Measurements from ENCODE around the gene MNAT1. TPM values are rescaled to one million over a fixed set of nuclear protein-coding genes. Genes with fewer than 3 reads are reported as not detected.

MNAT1 gene
- polyA plus RNA-seq, 1 donor from 2014 or later = 104 TPM

DNA sequence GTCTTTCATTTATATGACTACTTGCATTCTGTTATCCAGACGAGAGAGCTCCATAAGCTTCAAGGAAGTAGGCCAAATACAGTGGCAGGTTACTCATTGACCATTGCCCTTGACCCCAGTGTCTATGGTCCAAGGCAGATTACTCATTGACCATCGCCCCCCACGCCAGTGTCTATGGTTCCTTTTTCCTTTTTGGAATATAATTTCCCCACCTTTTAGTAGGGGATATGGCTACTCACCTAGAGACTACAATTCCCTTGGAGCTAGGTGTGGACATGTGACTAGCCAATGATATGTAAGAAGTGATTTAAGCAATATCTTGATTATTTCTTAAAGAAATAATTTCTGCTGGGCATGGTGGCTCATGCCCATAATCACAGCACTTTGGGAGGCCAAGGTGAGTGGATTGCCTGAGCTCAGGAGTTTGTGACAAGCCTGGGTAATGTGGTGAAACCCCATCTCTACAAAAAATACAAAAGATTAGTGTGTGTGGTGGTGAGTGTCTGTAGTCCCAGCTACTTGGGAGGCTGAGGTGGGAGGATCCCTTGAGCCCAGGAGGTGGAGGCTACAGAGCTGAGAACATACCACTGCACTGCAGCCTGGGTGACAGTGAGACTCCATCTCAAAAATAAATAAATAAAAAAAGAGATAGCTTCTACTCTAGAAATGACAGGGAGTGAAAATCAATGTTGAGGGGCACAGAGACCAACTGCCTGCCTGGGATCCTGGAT is 43.0 kb upstream of the MNAT1 start:
- Histone ChIP-seq H3K27ac (ENCODE audit: low read length) (no peak overlapping the region), H3K36me3 (ENCODE audit: insufficient read depth, low read length) (no peaks in the 10 kb centered on the region), H3F3A (ENCODE audit: insufficient read depth, low read length, poor library complexity, severe bottlenecking) (no peaks in the 10 kb centered on the region), H3K9ac (ENCODE audit: low read length) (no peak overlapping the region), H3K79me2 (replicated peaks; ENCODE audit: insufficient read depth, low read length) (no peaks in the 10 kb centered on the region), H4K20me1 (ENCODE audit: insufficient read depth) (no peaks in the 10 kb centered on the region), H3K4me3 (ENCODE audit: low read length) (no peak overlapping the region), H2AFZ (ENCODE audit: low read depth, low read length) (no peak overlapping the region), H3K4me2 (ENCODE audit: low read length) (no peak overlapping the region), H3K9me2 (ENCODE audit: insufficient read depth, low read length) (no peaks in the 10 kb centered on the region), H3K9me3 (ENCODE audit: low read length) (no peaks in the 10 kb centered on the region), H3K27me3 (ENCODE audit: insufficient read depth, low read depth, low read length) (no peaks in the 10 kb centered on the region)
- TF ChIP-seq SMC3 (conservative IDR thresholded peaks at IDR 0.05; ENCODE audit: poor library complexity) (no peak), POLR2AphosphoS5 (IDR thresholded peaks at IDR 0.05) (no peak), EZH2 (IDR thresholded peaks at IDR 0.05; ENCODE audit: borderline replicate concordance, insufficient read depth, low read length, poor library complexity, severe bottlenecking) (no peak)
- TF ChIP-seq, protein P1, sequence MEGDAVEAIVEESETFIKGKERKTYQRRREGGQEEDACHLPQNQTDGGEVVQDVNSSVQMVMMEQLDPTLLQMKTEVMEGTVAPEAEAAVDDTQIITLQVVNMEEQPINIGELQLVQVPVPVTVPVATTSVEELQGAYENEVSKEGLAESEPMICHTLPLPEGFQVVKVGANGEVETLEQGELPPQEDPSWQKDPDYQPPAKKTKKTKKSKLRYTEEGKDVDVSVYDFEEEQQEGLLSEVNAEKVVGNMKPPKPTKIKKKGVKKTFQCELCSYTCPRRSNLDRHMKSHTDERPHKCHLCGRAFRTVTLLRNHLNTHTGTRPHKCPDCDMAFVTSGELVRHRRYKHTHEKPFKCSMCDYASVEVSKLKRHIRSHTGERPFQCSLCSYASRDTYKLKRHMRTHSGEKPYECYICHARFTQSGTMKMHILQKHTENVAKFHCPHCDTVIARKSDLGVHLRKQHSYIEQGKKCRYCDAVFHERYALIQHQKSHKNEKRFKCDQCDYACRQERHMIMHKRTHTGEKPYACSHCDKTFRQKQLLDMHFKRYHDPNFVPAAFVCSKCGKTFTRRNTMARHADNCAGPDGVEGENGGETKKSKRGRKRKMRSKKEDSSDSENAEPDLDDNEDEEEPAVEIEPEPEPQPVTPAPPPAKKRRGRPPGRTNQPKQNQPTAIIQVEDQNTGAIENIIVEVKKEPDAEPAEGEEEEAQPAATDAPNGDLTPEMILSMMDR (IDR thresholded peaks at IDR 0.05; ENCODE audit: poor library complexity, severe bottlenecking) = no peak

DNA sequence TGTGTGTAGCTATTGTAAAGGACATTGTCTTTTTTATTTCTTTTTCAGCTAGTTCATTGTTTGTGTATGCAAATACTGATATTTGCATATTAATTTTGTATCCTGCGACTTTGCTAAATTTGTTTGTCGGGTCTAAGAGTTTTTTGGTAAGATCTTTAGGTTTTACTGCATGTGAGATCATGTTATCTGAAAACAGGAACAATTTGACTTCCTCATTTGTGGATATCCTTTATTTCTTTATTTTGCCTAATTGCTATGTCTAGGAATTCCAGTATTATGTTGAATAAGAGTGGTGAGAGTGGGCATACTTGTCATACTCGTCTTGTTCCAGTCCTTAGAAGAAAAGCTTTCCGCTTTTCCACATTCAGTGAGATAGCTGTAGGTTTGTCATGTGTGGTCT is 39.2 kb upstream of the MNAT1 start:
- no peaks in the 10 kb centered on the region for H3K36me3 ChIP-seq (ENCODE audit: insufficient read depth, low read length)
- H3K79me2 ChIP-seq (replicated peaks; ENCODE audit: insufficient read depth, low read length) = no peaks in the 10 kb centered on the region
- no peak overlapping the region for H3K4me3 ChIP-seq (ENCODE audit: low read length)
- H3K27ac ChIP-seq (ENCODE audit: low read length) = no peak overlapping the region
- no peak overlapping the region for H3K9ac ChIP-seq (ENCODE audit: low read length)
- H3K4me2 ChIP-seq (ENCODE audit: low read length) = no peak overlapping the region
- no peaks in the 10 kb centered on the region for H3F3A ChIP-seq (ENCODE audit: insufficient read depth, low read length, poor library complexity, severe bottlenecking)
- TF ChIP-seq EZH2 (IDR thresholded peaks at IDR 0.05; ENCODE audit: borderline replicate concordance, insufficient read depth, low read length, poor library complexity, severe bottlenecking) (no peak), EP300 (conservative IDR thresholded peaks at IDR 0.05; ENCODE audit: poor library complexity, severe bottlenecking) (no peak), TAF1 (IDR thresholded peaks at IDR 0.05; ENCODE audit: low read depth) (no peak), MXI1 (conservative IDR thresholded peaks at IDR 0.05; ENCODE audit: poor library complexity, severe bottlenecking) (no peak), SMC3 (conservative IDR thresholded peaks at IDR 0.05; ENCODE audit: poor library complexity) (no peak), RAD21 (conservative IDR thresholded peaks at IDR 0.05) (no peak), REST (IDR thresholded peaks at IDR 0.05; ENCODE audit: borderline replicate concordance) (no peak), POLR2AphosphoS5 (IDR thresholded peaks at IDR 0.05) (no peak)
- TF ChIP-seq, protein P1 (IDR thresholded peaks at IDR 0.05; ENCODE audit: poor library complexity, severe bottlenecking) = no peak
- H3K27me3 ChIP-seq (ENCODE audit: insufficient read depth, low read depth, low read length) = no peaks in the 10 kb centered on the region
- H4K20me1 ChIP-seq (ENCODE audit: insufficient read depth) = no peaks in the 10 kb centered on the region
- no peaks in the 10 kb centered on the region for H3K9me2 ChIP-seq (ENCODE audit: insufficient read depth, low read length)
- H3K9me3 ChIP-seq (ENCODE audit: low read length) = no peaks in the 10 kb centered on the region
- H2AFZ ChIP-seq (ENCODE audit: low read depth, low read length) = no peak overlapping the region
